H1 (cell line): Measurements from ENCODE around the gene KRT32. TPM values are rescaled to one million over a fixed set of nuclear protein-coding genes. Genes with fewer than 3 reads are reported as not detected.

Experiments
- CTCF ChIA-PET: fragments of 300-600 bp; sonication (Branson Sonifier 250); formaldehyde crosslinking; loops from one replicate; lab custom pipeline; 2021; ENCODE audit not compliant: partially characterized antibody; lab: Charles Lee
- POLR2A ChIA-PET: fragments of 300-600 bp; sonication (Branson Sonifier 250); formaldehyde crosslinking; loops from one replicate; lab custom pipeline; 2021; ENCODE audit warnings: inconsistent platforms; ENCODE audit not compliant: partially characterized antibody; lab: Charles Lee
- DNase-seq, 2 experiments: peaks; one replicate each; pipeline versions ENCODE4 v3.0.0 to v3.0.0-alpha.2; 2010 to 2022; ENCODE audit warnings: low spot score in 2 of 2, low read depth in 1 of 2, mixed read lengths in 1 of 2
- FAIRE-seq: peaks from 2 replicates; lab custom pipeline; 2011; peaks lifted over from hg19 to GRCh38; lab: Jason Lieb, UNC
- H2AFZ ChIP-seq: 2 replicates; pipeline ENCODE4 v1.8.1; 2012; ENCODE audit warnings: low read length, inconsistent platforms
- H2AK5ac ChIP-seq: 2 replicates; pipeline ENCODE4 v1.6.1; 2013; ENCODE audit warnings: low read depth, low read length
- H2BK120ac ChIP-seq: replicated peaks from 2 replicates; pipeline ENCODE3; 2013; ENCODE audit warnings: low read depth, low read length, inconsistent platforms
- H2BK12ac ChIP-seq: 2 replicates; pipeline ENCODE4 v1.6.1; 2013; ENCODE audit warnings: low read depth, low read length
- H2BK15ac ChIP-seq: 2 replicates; pipeline ENCODE4 v1.6.1; 2013; ENCODE audit warnings: low read length
- H2BK20ac ChIP-seq: 2 replicates; pipeline ENCODE4 v1.6.1; 2013; ENCODE audit warnings: low read length
- H2BK5ac ChIP-seq: 2 replicates; pipeline ENCODE4 v1.6.1; 2013; ENCODE audit warnings: low read depth, low read length
- H3K14ac ChIP-seq: 2 replicates; pipeline ENCODE4 v1.6.1; 2013; ENCODE audit warnings: inconsistent platforms; ENCODE audit not compliant: insufficient read length
- H3K18ac ChIP-seq: 2 replicates; pipeline ENCODE4 v1.6.1; 2013; ENCODE audit warnings: low read length; ENCODE audit errors: extremely low read depth
- H3K23ac ChIP-seq: 2 replicates; pipeline ENCODE4 v1.6.1; 2013; ENCODE audit warnings: inconsistent platforms; ENCODE audit not compliant: insufficient read length
- H3K23me2 ChIP-seq: 2 replicates; pipeline ENCODE4 v1.6.1; 2013; ENCODE audit warnings: low read depth, low read length
- H3K27ac ChIP-seq: 2 replicates; pipeline ENCODE4 v1.6.1; 2011; ENCODE audit warnings: low read depth, low read length, inconsistent platforms
- H3K27me3 ChIP-seq, 4 experiments: replicated peaks in 1 of 4; 1 replicate in 1 of 4; 2 replicates in 3 of 4; pipeline versions ENCODE4 v1.6.1 to v1.8.1; 2011 to 2013; ENCODE audit warnings: low read length in 3 of 4, mild to moderate bottlenecking in 3 of 4, inconsistent platforms in 2 of 4, mixed read lengths in 2 of 4, moderate library complexity in 1 of 4; ENCODE audit not compliant: control insufficient read depth in 3 of 4, insufficient read depth in 3 of 4; ENCODE audit errors: extremely low read depth in 1 of 4
- H3K36me3 ChIP-seq, 4 experiments: 2 replicates each; pipeline versions ENCODE4 v1.6.1 to v1.8.1; 2011 to 2013; ENCODE audit warnings: mild to moderate bottlenecking in 4 of 4, low read length in 3 of 4, moderate library complexity in 2 of 4, control low read depth in 1 of 4, inconsistent platforms in 1 of 4; ENCODE audit not compliant: insufficient read depth in 4 of 4, control insufficient read depth in 2 of 4
- H3K4ac ChIP-seq: replicated peaks from 2 replicates; pipeline ENCODE3; 2013; ENCODE audit warnings: low read length, low read depth, mixed read lengths, inconsistent platforms; ENCODE audit not compliant: insufficient read length
- H3K4me1 ChIP-seq, 4 experiments: replicated peaks in 1 of 4; 1 replicate in 1 of 4; 2 replicates in 3 of 4; pipeline versions ENCODE4 v1.6.1 to v1.8.1; 2011 to 2013; ENCODE audit warnings: low read length in 3 of 4, inconsistent platforms in 2 of 4, mixed read lengths in 1 of 4; ENCODE audit not compliant: insufficient read depth in 4 of 4, control insufficient read depth in 3 of 4
- H3K4me2 ChIP-seq, 2 experiments: 2 replicates each; pipeline versions ENCODE4 v1.6.1 to v1.8.1; 2011 to 2013; ENCODE audit warnings: low read depth in 2 of 2, low read length in 2 of 2, control low read depth in 1 of 2, inconsistent platforms in 1 of 2, mild to moderate bottlenecking in 1 of 2; ENCODE audit not compliant: insufficient read depth in 1 of 2
- H3K4me3 ChIP-seq, 4 experiments: fragments of 200-600, 300-600 bp in 1 of 4; sonication (generic), shearing (Covaris generic), sonication (Bioruptor Twin) in 1 of 4; 2 replicates each; pipeline versions ENCODE4 v1.5.1 to v1.8.1; 2011 to 2016; ENCODE audit warnings: low read length in 4 of 4, low read depth in 3 of 4, control low read depth in 2 of 4, inconsistent platforms in 2 of 4, mild to moderate bottlenecking in 2 of 4, mixed read lengths in 1 of 4, moderate library complexity in 1 of 4; ENCODE audit not compliant: insufficient read depth in 2 of 4; ENCODE audit errors: extremely low read depth in 1 of 4
- H3K56ac ChIP-seq: replicated peaks from 2 replicates; pipeline ENCODE3; 2013; ENCODE audit warnings: low read depth, mild to moderate bottlenecking, mixed read lengths, low read length, inconsistent platforms; ENCODE audit not compliant: insufficient read length
- H3K79me1 ChIP-seq: 2 replicates; pipeline ENCODE4 v1.6.1; 2013; ENCODE audit warnings: low read depth, low read length, control low read depth
- H3K79me2 ChIP-seq, 2 experiments: 2 replicates each; pipeline versions ENCODE4 v1.6.1 to v1.8.1; 2012 to 2013; ENCODE audit warnings: low read length in 2 of 2, mild to moderate bottlenecking in 2 of 2, inconsistent platforms in 1 of 2; ENCODE audit not compliant: insufficient read depth in 2 of 2, control insufficient read depth in 1 of 2
- H3K9ac ChIP-seq, 4 experiments: replicated peaks in 1 of 4; 1 replicate in 1 of 4; 2 replicates in 3 of 4; pipeline versions ENCODE4 v1.6.1 to v1.8.1; 2011 to 2013; ENCODE audit warnings: low read depth in 3 of 4, low read length in 3 of 4, control low read depth in 2 of 4, mild to moderate bottlenecking in 2 of 4, moderate library complexity in 2 of 4, inconsistent platforms in 1 of 4; ENCODE audit errors: extremely low read depth in 1 of 4
- H3K9me3 ChIP-seq, 2 experiments: 2 replicates each; pipeline versions ENCODE4 v1.6.1 to v1.8.1; 2012 to 2013; ENCODE audit warnings: mild to moderate bottlenecking in 2 of 2, moderate library complexity in 2 of 2, control low read depth in 1 of 2, inconsistent platforms in 1 of 2, low read depth in 1 of 2, low read length in 1 of 2, mixed read lengths in 1 of 2; ENCODE audit not compliant: insufficient read depth in 2 of 2
- H4K20me1 ChIP-seq, 2 experiments: replicated peaks in 1 of 2; 2 replicates each; pipeline versions ENCODE3 to v1.8.1; 2011 to 2013; ENCODE audit warnings: inconsistent platforms in 2 of 2, low read length in 2 of 2, mild to moderate bottlenecking in 1 of 2; ENCODE audit not compliant: insufficient read depth in 2 of 2, control insufficient read depth in 1 of 2
- H4K5ac ChIP-seq: 2 replicates; pipeline ENCODE4 v1.6.1; 2013; ENCODE audit warnings: low read length, low read depth, mixed read lengths, inconsistent platforms; ENCODE audit not compliant: insufficient read length
- H4K8ac ChIP-seq: 2 replicates; pipeline ENCODE4 v1.8.0; 2013; ENCODE audit warnings: mild to moderate bottlenecking, moderate library complexity, low read length, inconsistent platforms; ENCODE audit not compliant: insufficient read depth; ENCODE audit errors: extremely low read depth
- H4K91ac ChIP-seq: replicated peaks from 2 replicates; pipeline ENCODE3; 2013; ENCODE audit warnings: low read length, mixed read lengths, inconsistent platforms; ENCODE audit not compliant: insufficient read length
- HDAC2 ChIP-seq, 2 experiments: fragments of 300-600 bp in 1 of 2; sonication (generic) in 1 of 2; IDR thresholded peaks; 2 replicates each; pipeline ENCODE4 v1.6.1; 2011 to 2012; ENCODE audit warnings: low read depth in 2 of 2, low read length in 2 of 2, mild to moderate bottlenecking in 2 of 2, moderate library complexity in 2 of 2, borderline replicate concordance in 1 of 2, inconsistent platforms in 1 of 2
- KDM4A ChIP-seq: IDR thresholded peaks from one replicate; pipeline ENCODE4 v1.7.1; 2012; ENCODE audit warnings: low read depth, mild to moderate bottlenecking, moderate library complexity, low read length, inconsistent platforms; ENCODE audit not compliant: severe bottlenecking
- NRF1 ChIP-seq: IDR thresholded peaks from 2 replicates; pipeline ENCODE4 v1.6.1; 2011; ENCODE audit warnings: mild to moderate bottlenecking, low read depth, low read length, improper control_type of control experiment
- RBBP5 ChIP-seq: IDR thresholded peaks from 2 replicates; pipeline ENCODE4 v1.7.1; 2012; ENCODE audit warnings: low read depth, mild to moderate bottlenecking, inconsistent platforms, low read length, moderate library complexity, borderline replicate concordance
- SAP30 ChIP-seq: fragments of 300-600 bp; sonication (generic); IDR thresholded peaks from 2 replicates; pipeline ENCODE4 v1.7.1; 2012; ENCODE audit warnings: low read length, moderate library complexity, mild to moderate bottlenecking, inconsistent platforms; ENCODE audit not compliant: insufficient read depth, insufficient replicate concordance
- SIX5 ChIP-seq: IDR thresholded peaks from 2 replicates; pipeline ENCODE4 v1.6.1; 2011; ENCODE audit warnings: mild to moderate bottlenecking, low read depth, low read length
- SP4 ChIP-seq: IDR thresholded peaks from 2 replicates; pipeline ENCODE4 v1.6.1; 2012; ENCODE audit warnings: low read length, inconsistent platforms
- TAF7 ChIP-seq: optimal IDR thresholded peaks from 2 replicates; pipeline ENCODE3; 2011; ENCODE audit warnings: low read depth, mild to moderate bottlenecking, inconsistent platforms, low read length, moderate library complexity, borderline replicate concordance
- TCF12 ChIP-seq: IDR thresholded peaks from 2 replicates; pipeline ENCODE4 v1.6.1; 2011; ENCODE audit warnings: low read depth, mild to moderate bottlenecking, low read length
- WGBS, 2 experiments: shearing (Covaris generic) in 1 of 2; methylation state at CpG; one replicate each; pipeline versions ENCODE4 v1.1.6 to v1.1.7; 2013 to 2015; ENCODE audit warnings: low lambda C conversion rate in 2 of 2, mixed read lengths in 2 of 2, inconsistent platforms in 1 of 2, low coverage in 1 of 2, missing lambda C conversion rate in 1 of 2; ENCODE audit not compliant: insufficient replicate concordance in 2 of 2, insufficient coverage in 1 of 2, insufficient read length in 1 of 2; ENCODE audit errors: extremely low coverage in 1 of 2, missing lambda C conversion rate in 1 of 2; 5-methylcytosine and 5-hydroxymethylcytosine counted together
- polyA plus RNA-seq, 7 experiments: library from polyadenylated mRNA; depleted of rRNA in 3 of 7; stranded (reverse) in 5 of 7; unstranded in 2 of 7; fragments of >200 nt in 5 of 7; fragments of 200-250 nt in 2 of 7; gene quantifications; 1 replicate in 5 of 7; 2 replicates in 1 of 7; 4 replicates in 1 of 7; pipeline versions ENCODE4 v1.2.1 to v1.2.3, GENCODE V29; 2011 to 2013; ENCODE audit warnings: missing spikeins in 2 of 7, mixed read lengths in 2 of 7
- total RNA-seq: library from RNA; stranded (reverse); fragmentation: NEBNext Ultra II Directional; extraction: Animal tissue kit (Norgen Biotek cat#: 25700); gene quantifications from 2 replicates; pipeline ENCODE4 v1.2.1, GENCODE V29; 2021

KRT32 gene
- total and polyA plus RNA-seq, 2 of the 8 experiments (the other 6 are each of a cell fraction or from before 2014, with no cell fraction given): not detected

DNA sequence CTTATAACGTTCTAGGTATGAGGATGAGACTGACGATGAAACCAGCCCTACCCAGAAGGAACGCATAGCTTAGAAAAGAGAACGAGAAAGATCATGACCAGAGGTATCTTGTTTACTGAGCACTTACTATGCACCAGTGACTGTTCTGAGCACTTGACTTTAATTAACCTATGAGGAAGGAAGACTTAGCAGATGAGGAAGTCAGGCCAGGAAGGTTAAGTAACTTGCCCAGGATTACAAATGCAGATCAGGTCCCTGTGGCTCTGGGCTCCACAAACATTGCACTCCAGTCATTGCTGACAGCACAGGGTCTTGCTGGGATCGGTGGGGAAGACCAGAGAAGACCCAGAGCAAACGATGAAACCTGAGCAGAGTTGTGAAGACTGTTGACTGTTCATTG lies 31.1 kb upstream of the KRT32 start:
- no peak overlapping the region for H2BK120ac ChIP-seq
- H3K79me2 ChIP-seq: no peaks in the 10 kb centered on the region
- no peak overlapping the region for H3K27ac ChIP-seq
- no peak overlapping the region for H2BK15ac ChIP-seq
- H3K9ac ChIP-seq: no peak overlapping the region
- H2AFZ ChIP-seq: no peak overlapping the region
- H3K56ac ChIP-seq: no peak overlapping the region
- H2AK5ac ChIP-seq: no peak overlapping the region
- no peaks in the 10 kb centered on the region for H3K79me1 ChIP-seq
- TF ChIP-seq RBBP5 (no peak), SAP30 (no peak), TCF12 (no peak), KDM4A (no peak), NRF1 (no peak), SIX5 (no peak), TAF7 (no peak), SP4 (no peak), HDAC2 (IDR thresholded peaks at IDR 0.05; ENCODE audit: borderline replicate concordance in 1 of 2, low read depth in 2 of 2, low read length in 2 of 2) (no peak)
- no peak overlapping the region for H3K4me3 ChIP-seq
- no peak overlapping the region for H3K18ac ChIP-seq
- peaks cover 0 to 19% (median 12%) of the 10 kb centered on the region in 4 experiments; a peak in 6 of 7 replicates for H3K4me1 ChIP-seq
- no peak overlapping the region for H2BK5ac ChIP-seq
- H3K36me3 ChIP-seq: no peaks in the 10 kb centered on the region
- DNase-seq: no peak
- ChIA-PET POLR2A (interaction anchor here (1.1 to 2.2 kb wide), 5 partner anchors 9 to 51 kb away, joined by 3 to 10 read pairs (median 7); partner anchors contain the start of gene KRT19), CTCF (interaction anchor here (0.6 to 33.9 kb wide), 8 partner anchors 10 to 165 kb away, joined by 3 to 427 read pairs (median 6); partner anchors contain the start of gene KRT36)
- H4K91ac ChIP-seq: peak overlapping the region; percentile 7
- H3K14ac ChIP-seq: no peak overlapping the region
- no peak overlapping the region for H3K23ac ChIP-seq
- H3K27me3 ChIP-seq: no peaks in the 10 kb centered on the region
- WGBS, 2 experiments: 90% methylated on average over 6 of the region's 6 CpGs; no CpG with 5 or more reads in 1 of the 2 experiments
- H4K20me1 ChIP-seq: no peaks in the 10 kb centered on the region
- H3K4me2 ChIP-seq: no peak overlapping the region
- no peaks in the 10 kb centered on the region for H3K9me3 ChIP-seq
- H3K4ac ChIP-seq: no peak overlapping the region
- no peak overlapping the region for H4K5ac ChIP-seq
- no peak overlapping the region for H2BK12ac ChIP-seq
- no peaks in the 10 kb centered on the region for H3K23me2 ChIP-seq
- H2BK20ac ChIP-seq: no peak overlapping the region
- no peak for FAIRE-seq
- H4K8ac ChIP-seq: no peak overlapping the region
